HG02798 (cell line): ENCODE measurements around the gene CD6.

ENCODE experiments used
- ATAC-seq: cut with Tn5 transposase; IDR thresholded peaks from one replicate; pipeline ENCODE4 v1.9.1; 2021; ENCODE audit warnings: mild to moderate bottlenecking; ENCODE audit not compliant: unreplicated experiment, poor library complexity

Gene CD6

GRCh38 chr11:60982184-60982583 is 10.7 kb downstream of the CD6 start:
- no peak for ATAC-seq

DNA sequence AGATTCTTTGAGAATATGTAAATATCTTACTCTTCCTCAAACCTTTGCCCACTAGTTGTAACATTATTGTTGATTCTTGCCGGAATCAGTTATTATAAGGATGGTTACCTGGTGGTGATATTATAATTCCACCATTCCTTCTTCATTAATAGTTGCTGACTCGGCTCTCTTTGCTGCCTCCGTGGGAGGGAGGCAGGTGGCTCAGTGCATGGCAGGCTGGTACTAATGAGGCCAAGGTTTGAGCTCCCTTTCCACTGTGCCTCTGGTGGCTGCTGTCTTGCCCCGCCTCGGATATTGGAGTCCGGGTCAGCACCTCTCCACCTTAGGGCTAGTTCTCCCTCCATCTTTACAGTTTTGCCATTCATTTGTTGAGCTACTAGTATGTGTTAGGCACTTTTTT is 12.7 kb downstream of the CD6 start:
- ATAC-seq: no peak

GRCh38 chr11:60984636-60985035 is 13.2 kb downstream of the CD6 start:
- ATAC-seq: no peak

- no peak for ATAC-seq
Measured at GRCh38 chr11:60985501-60985900, 14.0 kb downstream of the CD6 start.

- no peak for ATAC-seq
Measured at GRCh38 chr11:60985991-60986915, 14.8 kb downstream of the CD6 start.

- ATAC-seq: no peak
Measured at GRCh38 chr11:60987577-60988277, 16.2 kb downstream of the CD6 start.

DNA sequence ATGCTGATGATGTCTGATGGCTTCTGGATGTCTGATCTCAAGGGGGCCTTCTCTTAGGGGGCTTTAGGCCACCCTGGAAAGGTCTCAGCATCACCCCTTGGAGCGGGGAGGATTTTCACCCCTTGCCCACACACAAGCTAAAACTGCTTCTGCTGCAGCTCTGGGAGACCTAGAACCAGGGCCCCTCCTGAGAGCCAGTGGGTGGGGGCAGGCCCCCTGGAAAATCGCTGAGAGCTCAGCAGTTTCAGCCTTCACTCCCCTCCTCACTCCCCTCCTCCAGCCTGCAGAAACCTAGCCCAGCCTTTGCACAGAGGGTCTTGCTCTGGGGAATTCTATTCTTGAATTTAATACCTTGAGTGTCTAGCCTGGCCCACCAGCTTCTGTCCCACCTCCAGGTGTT is 17.2 kb downstream of the CD6 start:
- no peak for ATAC-seq

GRCh38 chr11:60989093-60989650 is 17.7 kb downstream of the CD6 start:
- no peak for ATAC-seq

DNA sequence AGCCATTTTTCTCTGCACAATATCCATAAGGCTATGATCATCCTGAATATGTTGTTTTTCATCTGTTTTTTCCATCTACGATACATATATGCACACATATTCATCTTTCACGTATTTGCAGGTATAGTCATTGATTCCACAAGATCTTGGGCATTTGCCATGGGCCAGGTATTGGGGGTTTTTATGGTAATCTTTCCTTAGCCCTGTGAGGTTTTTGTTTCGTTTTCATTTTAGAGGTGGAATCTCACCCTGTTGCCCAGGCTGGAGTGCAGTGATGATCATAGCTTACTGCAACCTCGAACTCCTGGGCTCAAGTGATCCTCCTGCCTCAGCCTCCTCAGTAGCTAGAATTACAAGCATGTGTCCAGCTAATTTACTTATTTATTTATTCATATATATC is 20.0 kb downstream of the CD6 start:
- no peak for ATAC-seq

- no peak for ATAC-seq
Measured at GRCh38 chr11:60992842-60993409, 21.4 kb downstream of the CD6 start.

DNA sequence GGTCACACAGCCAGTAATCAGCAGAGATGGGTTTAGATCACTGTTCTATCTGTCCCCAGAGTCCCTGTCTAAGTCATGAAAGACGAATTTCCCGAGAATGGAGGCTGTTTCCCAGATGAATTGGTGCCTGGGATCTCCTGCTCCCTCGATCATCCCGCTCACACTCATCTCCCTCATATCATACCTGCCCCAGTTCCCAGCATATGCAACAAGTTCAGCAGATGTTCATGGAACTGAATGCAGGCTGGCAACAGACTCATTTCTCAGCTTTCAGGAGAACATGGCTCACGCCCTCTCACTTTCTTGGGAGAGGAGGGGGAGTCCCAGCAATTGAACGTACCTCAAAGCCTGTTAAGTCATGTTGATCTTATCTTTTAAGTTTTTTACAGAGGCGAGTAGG is 22.1 kb downstream of the CD6 start:
- no peak for ATAC-seq

DNA sequence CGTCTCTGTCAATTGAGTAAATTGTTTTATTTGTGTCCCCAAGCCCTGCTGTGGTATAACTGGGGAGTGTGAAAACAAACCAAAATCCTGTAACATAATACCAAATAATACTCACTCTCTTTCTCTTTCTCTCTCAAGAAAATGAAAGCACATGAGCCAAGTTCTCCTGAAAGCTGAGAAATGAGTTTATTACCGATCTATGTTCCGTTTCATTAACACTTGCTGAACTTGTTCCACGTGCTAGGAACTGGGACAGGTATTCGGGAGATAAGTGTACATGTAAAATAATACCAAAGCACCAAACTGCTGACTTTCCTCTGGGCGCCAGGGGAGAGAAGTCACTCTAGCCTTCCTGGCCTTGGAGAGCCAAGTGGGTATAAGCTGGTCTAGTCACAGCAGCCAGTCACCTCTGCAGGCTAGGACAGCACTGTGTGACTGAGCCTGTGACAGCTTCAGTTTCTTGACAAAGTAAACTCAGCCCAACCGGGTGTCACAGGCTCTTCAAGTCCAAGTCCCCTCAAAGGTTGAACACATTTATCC is 23.1 kb downstream of the CD6 start:
- no peak for ATAC-seq

DNA sequence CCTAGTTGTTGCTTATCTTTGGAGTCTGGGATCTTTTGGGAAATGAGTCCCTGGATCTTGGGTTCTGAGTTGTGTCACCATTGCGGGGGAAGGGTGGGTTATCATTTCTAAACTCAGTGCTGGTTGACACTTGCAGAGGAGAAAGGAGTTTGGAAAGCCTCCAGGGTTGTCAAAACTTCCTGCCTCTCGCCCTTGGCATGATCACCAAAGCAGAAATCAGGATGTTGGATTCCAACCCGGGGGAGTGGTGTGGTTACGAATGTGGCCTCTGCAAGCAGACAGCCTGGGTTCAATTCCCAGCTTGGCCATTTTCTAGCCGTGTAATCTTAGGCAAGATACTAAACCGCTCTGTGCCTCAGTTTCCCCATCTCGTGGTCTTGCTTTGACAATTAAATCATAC is 24.3 kb downstream of the CD6 start:
- ATAC-seq: no peak

GRCh38 chr11:60996381-60997138 is 25.1 kb downstream of the CD6 start:
- ATAC-seq: no peak

GRCh38 chr11:61000426-61000825 is 28.9 kb downstream of the CD6 start:
- no peak for ATAC-seq

- no peak for ATAC-seq
Measured at GRCh38 chr11:61001931-61002330, 30.5 kb downstream of the CD6 start.

DNA sequence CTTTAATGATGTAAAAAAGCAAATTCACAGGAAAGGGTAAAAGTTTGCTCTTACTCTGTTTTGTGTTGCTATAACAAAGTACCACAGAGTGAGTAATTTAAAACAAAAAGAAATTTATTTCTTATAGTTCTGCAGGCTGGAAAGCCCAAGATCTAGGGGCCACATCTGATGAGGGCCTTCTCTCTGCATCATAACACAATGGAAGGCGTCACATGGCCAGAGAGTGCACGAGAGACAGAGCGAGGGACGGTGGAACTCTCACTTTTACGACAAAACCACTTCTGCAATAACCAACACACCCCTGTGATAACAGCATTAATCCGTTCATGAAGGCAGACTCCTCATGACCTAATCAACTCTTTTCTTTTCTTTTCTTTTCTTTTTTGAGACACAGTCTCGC is 31.1 kb downstream of the CD6 start:
- ATAC-seq: no peak

GRCh38 chr11:61004180-61004611 is 32.7 kb downstream of the CD6 start:
- ATAC-seq: no peak

GRCh38 chr11:61004761-61005181 is 33.3 kb downstream of the CD6 start:
- no peak for ATAC-seq

- no peak for ATAC-seq
Measured at GRCh38 chr11:61007383-61007955, 36.0 kb downstream of the CD6 start.
